ENCODE results near the gene U2SURP. TPM values are rescaled to one million over a fixed set of nuclear protein-coding genes. Genes with fewer than 3 reads are reported as not detected.

Gene U2SURP
- total and polyA plus RNA-seq, 10 of the 15 experiments (the other 5 are each of a cell fraction or from before 2014, with no cell fraction given): 76.3 to 277 (median 150) TPM

DNA sequence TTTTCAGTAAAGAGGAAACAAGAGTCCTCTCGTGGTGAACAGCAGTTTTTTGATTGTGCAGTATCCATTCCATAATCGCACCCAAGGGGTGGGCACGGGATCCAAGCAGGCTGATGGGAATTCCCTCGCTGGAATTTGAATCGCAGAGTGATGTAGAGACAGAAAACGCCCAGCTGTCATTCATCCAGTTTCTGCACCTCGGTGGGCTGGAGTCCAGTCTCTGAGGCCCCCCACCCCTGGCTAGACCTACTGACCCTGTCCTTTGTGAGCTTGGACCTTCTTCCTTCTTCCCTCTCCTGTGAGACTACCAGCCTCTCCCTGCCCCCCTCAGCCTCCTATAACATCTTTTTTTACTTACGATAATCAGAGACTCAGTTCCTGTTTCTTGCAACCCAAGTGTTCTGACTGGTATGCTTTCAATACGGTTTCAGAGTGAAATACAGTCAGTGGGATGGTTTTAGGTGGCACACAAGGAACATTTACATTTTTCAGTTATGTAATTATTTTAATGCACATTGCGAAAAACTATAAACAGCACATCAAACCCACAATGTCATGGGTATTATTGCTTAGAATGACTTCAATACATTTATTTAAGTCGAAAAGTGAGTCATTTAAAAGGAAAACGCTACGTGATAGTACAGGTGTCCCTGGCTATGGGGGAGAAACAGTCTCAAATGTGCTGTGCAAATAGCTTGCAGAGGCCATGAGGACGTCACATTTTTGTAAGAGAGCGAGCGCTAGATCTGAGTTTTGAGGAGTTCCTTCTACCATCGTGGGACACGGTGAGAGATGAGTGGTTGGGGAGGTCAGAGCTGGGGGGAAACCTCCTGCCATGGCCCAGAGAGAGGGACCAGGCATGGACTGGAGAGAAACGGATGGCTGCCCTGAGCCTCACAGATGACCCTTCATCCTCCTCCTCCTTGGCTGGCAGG, 80.7 kb downstream of the U2SURP start:
- H3K9ac ChIP-seq (ENCODE audit: control insufficient read depth, insufficient read depth, low read length): peak overlapping the region; percentile 77
- intact Hi-C loops (cut with micrococcal nuclease; ENCODE audit: unreplicated experiment): loop anchor here (1.0 to 2.0 kb wide), 2 partner anchors 37 to 77 kb away; partner anchors contain the start of gene CHST2
- peak overlapping the region; percentile 71 for H2AFZ ChIP-seq (ENCODE audit: control insufficient read depth, low read depth, low read length)
- no peaks in the 10 kb centered on the region for H4K20me1 ChIP-seq (ENCODE audit: control insufficient read depth, insufficient read depth)
- H3K4me2 ChIP-seq (ENCODE audit: control insufficient read depth, insufficient read depth): peak overlapping the region; percentile 99
- ChIA-PET RAD21 (ENCODE audit: unreplicated experiment) (interaction anchor here (0.8 to 1.5 kb wide), 4 partner anchors 20 to 267 kb away, joined by 3 read pairs; no protein-coding TSS in a partner anchor), POLR2A (no interaction called here), CTCF (interaction anchor here (0.9 to 1.9 kb wide), 4 partner anchors 11 to 43 kb away, joined by 3 to 4 read pairs (median 4); no protein-coding TSS in a partner anchor), SMC1A (ENCODE audit: uncharacterized antibody, unreplicated experiment) (interaction anchor here (0.7 to 3.0 kb wide), 10 partner anchors 9 to 89 kb away, joined by 3 to 11 read pairs (median 4); no protein-coding TSS in a partner anchor)
- no peaks in the 10 kb centered on the region; a peak in 1 of 4 replicates for H3K36me3 ChIP-seq (ENCODE audit: control insufficient read depth in 2 of 2, insufficient read depth in 2 of 2, low read length in 1 of 2)
- TSS peak; percentile 96 for BruUV-seq (replicated peaks)
- H3K27me3 ChIP-seq (replicated peaks in 1 of 2; ENCODE audit: control insufficient read depth in 2 of 2, insufficient read depth in 2 of 2, low read length in 1 of 2): no peaks in the 10 kb centered on the region
- DNase-seq (ENCODE audit: low read depth, low spot score): peak; percentile 94
- peak; percentile 95 for FAIRE-seq
- 1% methylated on average over 19 of the region's 19 CpGs for WGBS (ENCODE audit: insufficient coverage, insufficient replicate concordance, low lambda C conversion rate, missing lambda C conversion rate)
- H3K4me1 ChIP-seq (ENCODE audit: control insufficient read depth, insufficient read depth, low read length): peaks cover 35% of the 10 kb centered on the region
- H3K27ac ChIP-seq (ENCODE audit: control insufficient read depth, insufficient read depth): peak overlapping the region; percentile 92
- ATAC-seq: peak; percentile 81
- peak overlapping the region; percentile 51; the same call in 1 of the 2 replicates for H3K4me3 ChIP-seq
- in situ Hi-C loops (cut with MboI): no loop called here
- no peaks in the 10 kb centered on the region; the same call in 2 of the 3 replicates for H3K9me3 ChIP-seq (replicated peaks; ENCODE audit: control insufficient read depth, insufficient read depth, low read length)
- no peaks in the 10 kb centered on the region for H3K79me2 ChIP-seq (ENCODE audit: control insufficient read depth, insufficient read depth, low read length)
- TF ChIP-seq, protein P1, sequence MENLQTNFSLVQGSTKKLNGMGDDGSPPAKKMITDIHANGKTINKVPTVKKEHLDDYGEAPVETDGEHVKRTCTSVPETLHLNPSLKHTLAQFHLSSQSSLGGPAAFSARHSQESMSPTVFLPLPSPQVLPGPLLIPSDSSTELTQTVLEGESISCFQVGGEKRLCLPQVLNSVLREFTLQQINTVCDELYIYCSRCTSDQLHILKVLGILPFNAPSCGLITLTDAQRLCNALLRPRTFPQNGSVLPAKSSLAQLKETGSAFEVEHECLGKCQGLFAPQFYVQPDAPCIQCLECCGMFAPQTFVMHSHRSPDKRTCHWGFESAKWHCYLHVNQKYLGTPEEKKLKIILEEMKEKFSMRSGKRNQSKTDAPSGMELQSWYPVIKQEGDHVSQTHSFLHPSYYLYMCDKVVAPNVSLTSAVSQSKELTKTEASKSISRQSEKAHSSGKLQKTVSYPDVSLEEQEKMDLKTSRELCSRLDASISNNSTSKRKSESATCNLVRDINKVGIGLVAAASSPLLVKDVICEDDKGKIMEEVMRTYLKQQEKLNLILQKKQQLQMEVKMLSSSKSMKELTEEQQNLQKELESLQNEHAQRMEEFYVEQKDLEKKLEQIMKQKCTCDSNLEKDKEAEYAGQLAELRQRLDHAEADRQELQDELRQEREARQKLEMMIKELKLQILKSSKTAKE (IDR thresholded peaks at IDR 0.05; ENCODE audit: low read depth, poor library complexity, severe bottlenecking): peak; percentile 87
- TF ChIP-seq NRF1 (conservative IDR thresholded peaks at IDR 0.05; ENCODE audit: low read depth, low read length): no peak
- no peak for TF ChIP-seq WRNIP1 (IDR thresholded peaks at IDR 0.05; ENCODE audit: borderline replicate concordance, low read depth, low read length)
- TF ChIP-seq, protein P2, sequence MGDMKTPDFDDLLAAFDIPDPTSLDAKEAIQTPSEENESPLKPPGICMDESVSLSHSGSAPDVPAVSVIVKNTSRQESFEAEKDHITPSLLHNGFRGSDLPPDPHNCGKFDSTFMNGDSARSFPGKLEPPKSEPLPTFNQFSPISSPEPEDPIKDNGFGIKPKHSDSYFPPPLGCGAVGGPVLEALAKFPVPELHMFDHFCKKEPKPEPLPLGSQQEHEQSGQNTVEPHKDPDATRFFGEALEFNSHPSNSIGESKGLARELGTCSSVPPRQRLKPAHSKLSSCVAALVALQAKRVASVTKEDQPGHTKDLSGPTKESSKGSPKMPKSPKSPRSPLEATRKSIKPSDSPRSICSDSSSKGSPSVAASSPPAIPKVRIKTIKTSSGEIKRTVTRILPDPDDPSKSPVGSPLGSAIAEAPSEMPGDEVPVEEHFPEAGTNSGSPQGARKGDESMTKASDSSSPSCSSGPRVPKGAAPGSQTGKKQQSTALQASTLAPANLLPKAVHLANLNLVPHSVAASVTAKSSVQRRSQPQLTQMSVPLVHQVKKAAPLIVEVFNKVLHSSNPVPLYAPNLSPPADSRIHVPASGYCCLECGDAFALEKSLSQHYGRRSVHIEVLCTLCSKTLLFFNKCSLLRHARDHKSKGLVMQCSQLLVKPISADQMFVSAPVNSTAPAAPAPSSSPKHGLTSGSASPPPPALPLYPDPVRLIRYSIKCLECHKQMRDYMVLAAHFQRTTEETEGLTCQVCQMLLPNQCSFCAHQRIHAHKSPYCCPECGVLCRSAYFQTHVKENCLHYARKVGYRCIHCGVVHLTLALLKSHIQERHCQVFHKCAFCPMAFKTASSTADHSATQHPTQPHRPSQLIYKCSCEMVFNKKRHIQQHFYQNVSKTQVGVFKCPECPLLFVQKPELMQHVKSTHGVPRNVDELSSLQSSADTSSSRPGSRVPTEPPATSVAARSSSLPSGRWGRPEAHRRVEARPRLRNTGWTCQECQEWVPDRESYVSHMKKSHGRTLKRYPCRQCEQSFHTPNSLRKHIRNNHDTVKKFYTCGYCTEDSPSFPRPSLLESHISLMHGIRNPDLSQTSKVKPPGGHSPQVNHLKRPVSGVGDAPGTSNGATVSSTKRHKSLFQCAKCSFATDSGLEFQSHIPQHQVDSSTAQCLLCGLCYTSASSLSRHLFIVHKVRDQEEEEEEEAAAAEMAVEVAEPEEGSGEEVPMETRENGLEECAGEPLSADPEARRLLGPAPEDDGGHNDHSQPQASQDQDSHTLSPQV (IDR thresholded peaks at IDR 0.05): peak; percentile 72; the same call in 1 of the 2 replicates
- TF ChIP-seq ZNF217 (IDR thresholded peaks at IDR 0.05): no peak; the same call in 1 of the 2 replicates
- TF ChIP-seq HDAC6 (IDR thresholded peaks at IDR 0.05; ENCODE audit: unreplicated experiment): no peak
- TF ChIP-seq, protein P3, sequence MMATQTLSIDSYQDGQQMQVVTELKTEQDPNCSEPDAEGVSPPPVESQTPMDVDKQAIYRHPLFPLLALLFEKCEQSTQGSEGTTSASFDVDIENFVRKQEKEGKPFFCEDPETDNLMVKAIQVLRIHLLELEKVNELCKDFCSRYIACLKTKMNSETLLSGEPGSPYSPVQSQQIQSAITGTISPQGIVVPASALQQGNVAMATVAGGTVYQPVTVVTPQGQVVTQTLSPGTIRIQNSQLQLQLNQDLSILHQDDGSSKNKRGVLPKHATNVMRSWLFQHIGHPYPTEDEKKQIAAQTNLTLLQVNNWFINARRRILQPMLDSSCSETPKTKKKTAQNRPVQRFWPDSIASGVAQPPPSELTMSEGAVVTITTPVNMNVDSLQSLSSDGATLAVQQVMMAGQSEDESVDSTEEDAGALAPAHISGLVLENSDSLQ (IDR thresholded peaks at IDR 0.05): peak; percentile 57; the same call in 1 of the 2 replicates
- no peak for TF ChIP-seq MYC (IDR thresholded peaks at IDR 0.05; ENCODE audit: insufficient read depth, insufficient read length, insufficient replicate concordance, low read length, severe bottlenecking)
- peak; percentile 85 for TF ChIP-seq MEF2A (IDR thresholded peaks at IDR 0.05; ENCODE audit: insufficient read depth, low read depth, low read length)
- TF ChIP-seq IKZF1 (conservative IDR thresholded peaks at IDR 0.05): peak; percentile 69; the same call in 1 of the 2 replicates
- TF ChIP-seq EP300 (IDR thresholded peaks at IDR 0.05; ENCODE audit: borderline replicate concordance in 1 of 2, control insufficient read depth in 1 of 2, low read depth in 2 of 2, low read length in 2 of 2): peak; percentile 91 to 93
- no peak for TF ChIP-seq ZNF207 (IDR thresholded peaks at IDR 0.05; ENCODE audit: borderline replicate concordance)
- TF ChIP-seq SMAD1 (IDR thresholded peaks at IDR 0.05; ENCODE audit: low read depth, partially characterized antibody): no peak
